HG03378 (cell line): ENCODE measurements around the gene TMEM123.

Experiments used
- ATAC-seq: cut with Tn5 transposase; IDR thresholded peaks from one replicate; pipeline ENCODE4 v1.9.1; 2021; ENCODE audit warnings: mild to moderate bottlenecking, moderate library complexity; ENCODE audit not compliant: unreplicated experiment

Gene TMEM123

DNA sequence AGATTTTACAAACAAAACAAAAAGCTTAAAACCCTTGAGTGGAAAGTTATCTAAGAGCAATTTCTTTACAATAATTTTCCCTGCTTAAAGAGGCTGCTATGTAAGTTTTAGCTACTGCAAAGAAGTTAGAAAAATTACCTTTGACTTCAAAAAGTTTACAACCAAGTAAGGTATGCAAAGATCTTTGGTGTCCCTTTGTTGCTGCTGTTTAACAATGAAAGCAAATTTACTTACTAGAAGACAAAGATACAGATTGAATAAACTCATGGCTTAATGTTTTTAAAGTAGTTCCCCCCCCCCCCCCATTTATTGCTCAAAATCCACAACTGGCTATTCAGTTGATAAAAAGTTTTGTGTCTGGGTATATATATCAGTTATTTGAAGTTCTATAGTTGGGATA is 26.0 kb downstream of the TMEM123 start:
- ATAC-seq, result no peak

DNA sequence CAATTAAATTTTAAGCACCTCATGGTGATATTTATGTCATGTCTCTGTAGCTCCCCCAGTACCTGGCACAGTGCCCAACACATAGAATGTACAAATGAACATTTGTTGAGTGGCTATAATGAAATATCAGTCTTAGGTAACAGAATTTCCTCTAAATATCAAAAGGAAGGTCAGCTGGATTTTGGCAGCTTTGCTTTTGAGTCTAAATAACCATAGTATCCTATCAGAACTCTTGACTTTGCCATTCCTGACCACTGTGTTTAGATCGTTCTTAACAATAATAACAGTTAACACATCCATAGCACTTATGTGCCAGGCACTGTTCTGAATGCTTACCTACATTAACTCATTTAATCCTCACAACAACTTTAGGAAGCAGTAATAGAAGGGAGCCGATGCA is 26.6 kb downstream of the TMEM123 start:
- ATAC-seq, result no peak

DNA sequence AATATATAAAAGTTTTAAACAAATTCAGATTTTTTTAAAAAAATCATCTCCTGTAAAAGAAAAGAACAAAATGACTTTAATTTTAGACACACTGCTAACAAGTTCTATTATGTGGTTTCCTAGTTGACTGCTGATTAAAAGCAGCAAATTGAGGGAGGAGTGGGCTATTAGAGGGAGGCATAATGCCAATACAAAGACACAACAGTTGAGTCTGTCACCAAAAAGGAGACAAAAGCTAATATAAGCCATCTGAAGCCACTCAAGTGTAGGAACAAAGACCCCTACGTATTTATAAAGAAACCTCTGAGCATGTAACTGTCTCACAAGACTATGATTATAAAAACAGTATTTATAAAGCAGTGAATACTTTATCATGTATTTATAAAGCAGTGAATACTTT is 28.6 kb downstream of the TMEM123 start:
- no peak for ATAC-seq

DNA sequence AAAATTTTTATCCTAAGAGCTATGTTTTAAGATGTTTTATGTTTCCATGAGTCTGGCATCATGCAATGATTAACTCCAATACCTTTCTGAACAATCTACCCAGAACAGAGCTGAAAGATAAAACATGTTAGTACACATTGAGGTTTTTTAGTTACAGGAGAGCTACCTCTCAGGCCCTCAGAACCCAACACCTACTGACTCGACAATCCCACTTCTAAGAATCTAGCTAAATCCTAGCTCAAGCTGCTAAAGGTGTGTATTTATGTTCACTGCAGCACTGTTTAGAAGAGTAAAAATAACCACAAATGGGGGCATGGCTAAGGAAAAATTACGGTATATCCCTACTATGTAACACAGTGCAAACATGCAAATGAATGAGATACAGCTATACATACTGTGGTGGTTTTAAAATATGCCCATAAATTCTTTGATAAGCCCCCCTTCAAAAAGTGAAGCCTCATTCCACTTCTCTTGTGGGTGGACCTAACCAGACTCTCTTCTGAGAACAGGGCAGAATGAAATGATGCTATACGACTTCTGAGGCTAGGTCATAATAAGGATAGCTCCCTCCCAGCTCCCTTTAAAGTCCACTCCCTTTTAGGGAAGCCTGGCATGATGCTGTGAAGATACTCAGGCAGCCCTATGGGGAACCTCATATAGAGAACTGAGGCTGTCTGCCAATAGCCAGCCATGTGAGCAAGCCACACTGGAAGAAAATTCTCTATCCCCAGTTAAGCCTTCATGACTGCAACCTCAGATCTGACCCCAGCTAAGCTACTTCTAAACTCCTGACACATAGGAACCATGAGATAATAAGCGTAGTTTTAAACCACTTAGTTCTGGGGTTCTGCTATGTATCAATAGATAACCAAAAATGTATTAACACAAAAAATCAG is 29.5 kb downstream of the TMEM123 start:
- no peak for ATAC-seq

DNA sequence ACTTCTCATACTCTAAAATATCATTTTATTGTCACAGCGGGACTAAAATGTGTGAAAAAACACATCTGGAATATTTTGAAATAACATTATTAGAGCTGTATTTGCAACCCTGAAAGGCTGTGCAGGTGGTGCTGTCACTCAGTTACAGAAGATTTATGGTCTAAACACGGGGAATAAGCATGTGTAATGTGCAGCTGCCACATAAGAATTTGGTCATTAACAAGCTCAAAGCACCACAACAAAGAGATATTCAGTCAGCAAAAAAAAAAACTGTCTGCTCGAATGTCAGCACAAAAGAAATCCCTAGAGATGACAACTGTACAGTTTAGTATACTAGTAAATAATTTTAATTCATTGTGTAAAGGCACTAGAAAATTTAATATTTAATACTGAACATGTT is 31.3 kb downstream of the TMEM123 start:
- no peak for ATAC-seq

DNA sequence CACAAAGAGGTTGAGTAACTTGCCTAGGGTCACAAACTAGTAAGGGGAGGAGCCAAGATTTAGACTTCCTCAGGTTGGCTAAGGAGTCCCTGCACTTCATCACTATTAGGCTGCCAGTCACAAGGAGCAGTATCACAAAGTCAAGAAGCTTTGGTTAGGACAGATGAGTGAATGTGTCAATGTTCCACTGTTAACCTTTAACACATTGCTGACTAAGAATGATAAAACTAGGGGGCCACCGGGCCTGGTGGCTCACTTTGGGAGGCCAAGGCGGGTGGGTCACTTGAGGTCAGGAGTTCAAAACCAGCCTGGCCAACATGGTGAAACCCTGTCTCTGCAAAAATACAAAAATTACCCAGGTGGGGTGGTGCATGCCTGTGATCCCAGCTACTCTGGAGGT is 32.0 kb downstream of the TMEM123 start:
- ATAC-seq, result peak; percentile 96

DNA sequence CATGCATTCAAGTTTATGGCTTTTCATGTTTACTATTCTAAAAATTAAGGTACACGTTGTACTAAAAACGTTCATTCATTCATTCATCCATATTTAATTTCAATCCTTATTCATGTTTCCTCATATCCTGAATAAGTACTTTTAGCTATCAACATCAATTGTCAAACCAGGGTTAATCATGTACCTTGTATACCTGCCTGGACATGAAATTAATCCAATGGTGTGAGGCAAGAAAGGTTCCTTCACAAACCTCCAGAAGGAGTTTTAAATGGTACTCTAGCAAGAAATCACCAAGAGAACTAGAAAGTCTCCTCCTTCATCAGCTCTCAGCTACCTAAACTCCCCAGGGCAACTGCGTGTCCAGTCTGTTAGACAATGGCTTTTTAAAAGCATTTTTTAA is 33.4 kb downstream of the TMEM123 start:
- no peak for ATAC-seq

DNA sequence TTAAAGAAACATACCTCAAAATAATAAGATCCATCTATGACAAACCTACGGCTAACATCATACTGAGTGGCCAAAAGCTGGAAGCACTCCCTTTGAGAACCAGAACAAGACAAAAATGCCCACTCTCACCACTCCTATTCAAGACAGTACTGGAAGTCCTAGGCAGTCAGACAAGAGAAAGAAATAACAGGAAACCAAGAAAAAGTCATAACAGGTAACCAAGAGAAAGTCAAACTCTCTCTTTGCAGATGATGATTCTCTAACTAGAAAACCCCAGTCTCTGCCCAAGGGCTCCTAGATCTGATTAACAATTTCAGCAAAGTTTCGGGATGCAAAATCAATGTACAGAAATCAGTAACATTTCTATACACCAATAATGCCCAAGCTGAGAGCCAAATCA is 35.6 kb downstream of the TMEM123 start:
- ATAC-seq, result no peak

DNA sequence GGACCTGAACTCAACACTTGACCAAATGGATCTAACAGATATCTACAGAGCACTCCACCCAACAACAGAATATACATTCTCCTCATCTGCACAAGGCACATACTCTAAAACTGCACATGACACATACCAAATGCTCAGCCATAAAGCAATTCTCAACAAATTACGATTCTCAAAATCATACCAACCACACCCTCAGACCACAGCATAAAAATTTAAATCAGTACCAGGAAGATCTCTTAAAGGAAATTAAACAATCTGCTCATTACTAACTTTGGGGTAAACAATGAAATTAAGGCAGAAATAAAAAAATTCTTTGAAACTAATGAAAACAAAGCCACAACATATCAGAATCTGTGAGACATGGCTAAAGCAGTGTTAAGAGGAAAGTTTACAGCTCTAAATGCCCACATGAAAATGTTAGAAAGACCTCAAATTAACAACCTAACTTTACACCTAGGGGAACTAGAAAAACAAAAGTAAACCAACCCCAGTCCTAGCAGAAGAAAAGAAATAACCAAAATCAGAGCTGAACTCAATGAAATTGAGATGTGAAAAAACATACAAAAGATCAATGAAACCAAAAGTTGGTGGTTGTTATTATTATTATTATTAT is 37.2 kb downstream of the TMEM123 start:
- ATAC-seq, result no peak

DNA sequence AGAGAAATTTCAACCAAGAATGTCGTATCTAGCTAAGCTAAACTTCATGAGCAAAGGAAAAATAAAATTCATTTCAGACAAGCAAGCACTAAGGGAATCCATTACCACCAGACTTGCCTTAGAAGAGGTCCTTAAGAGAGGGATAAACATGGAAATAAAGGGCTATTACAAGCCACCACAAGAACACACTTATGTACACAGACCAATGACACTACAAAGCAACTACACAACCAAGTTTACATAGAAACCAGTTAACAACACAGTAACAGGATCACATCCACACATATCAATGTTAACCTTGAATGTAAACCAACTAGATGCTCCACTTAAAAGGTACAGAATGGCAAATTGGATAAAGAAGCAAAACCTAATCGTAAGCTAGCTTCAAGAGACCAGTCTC is 38.0 kb downstream of the TMEM123 start:
- ATAC-seq, result no peak

DNA sequence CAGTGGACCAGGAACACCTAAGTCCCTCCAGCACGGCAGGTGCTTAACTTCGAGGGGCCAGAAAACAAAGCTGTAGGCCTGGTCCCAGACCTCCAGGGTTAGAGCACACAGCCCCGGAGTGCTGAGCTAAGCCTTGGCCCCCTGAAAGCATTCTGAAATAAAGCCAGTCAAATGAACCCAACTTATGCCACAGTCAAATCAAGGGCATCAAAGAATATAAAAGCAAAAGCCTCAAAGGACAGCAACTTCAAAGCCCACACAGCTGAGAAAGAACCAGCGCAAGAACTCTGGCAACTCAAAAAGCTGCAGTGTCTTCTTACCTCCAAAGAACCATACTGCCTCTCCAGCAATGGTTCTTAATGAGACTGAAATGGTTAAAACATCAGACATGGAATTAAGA is 39.1 kb downstream of the TMEM123 start:
- ATAC-seq, result no peak

DNA sequence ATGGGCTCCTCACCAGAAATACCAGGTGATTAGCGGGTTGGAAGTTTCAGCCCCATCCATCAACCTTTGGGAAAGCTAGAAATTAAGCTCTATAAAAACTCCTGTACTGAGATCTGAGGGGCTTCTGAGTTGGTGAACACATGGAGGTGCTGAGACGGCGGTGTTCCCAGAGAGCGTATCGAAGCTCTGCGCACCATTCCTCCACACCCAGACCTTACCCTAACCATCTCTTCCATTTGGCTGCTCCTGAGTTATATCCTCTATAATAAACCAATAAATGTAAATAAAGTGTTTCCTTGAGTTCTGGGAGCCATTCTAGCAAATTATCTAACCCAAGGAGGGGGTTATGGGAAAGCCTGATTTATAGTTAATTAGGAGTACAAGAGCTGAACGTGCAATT is 41.4 kb downstream of the TMEM123 start:
- ATAC-seq, result no peak

DNA sequence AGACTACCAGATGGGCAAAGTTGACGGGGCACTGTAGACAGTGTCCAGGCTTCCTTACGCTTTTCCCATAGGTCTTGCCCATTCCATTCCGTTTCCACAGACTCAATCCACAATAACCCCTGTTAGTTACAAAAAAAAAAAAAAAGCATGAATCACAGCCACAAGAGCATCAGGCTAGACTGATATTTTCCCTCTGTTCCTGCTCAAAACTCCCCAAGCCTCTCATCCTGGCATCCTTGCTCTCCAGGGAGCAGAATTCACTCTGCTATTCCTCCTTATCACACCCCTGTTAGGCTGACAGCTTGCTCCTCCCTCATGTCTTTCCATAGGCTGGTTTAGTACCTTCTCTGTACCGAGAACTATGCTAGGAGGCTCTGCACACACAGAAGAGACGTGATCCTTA is 42.2 kb downstream of the TMEM123 start:
- no peak for ATAC-seq

DNA sequence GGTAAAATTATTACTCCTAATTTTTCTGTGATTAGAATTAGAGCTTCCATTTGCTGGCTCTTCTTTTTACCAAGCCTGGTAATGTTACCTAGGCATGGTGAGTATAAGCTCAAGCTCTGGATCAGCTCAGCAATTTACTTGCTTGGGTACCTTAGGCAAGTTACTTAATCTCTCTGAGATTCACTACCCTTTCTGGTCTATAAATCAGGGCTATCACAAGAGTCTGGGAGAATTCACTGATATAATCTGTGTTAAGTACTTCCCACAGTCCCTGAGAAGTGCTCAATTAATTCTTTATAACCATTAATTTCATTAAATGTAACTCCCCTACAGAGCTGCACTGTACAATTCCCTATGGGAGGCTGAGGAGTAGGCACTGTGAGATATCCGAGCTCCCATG is 44.2 kb downstream of the TMEM123 start:
- no peak for ATAC-seq

DNA sequence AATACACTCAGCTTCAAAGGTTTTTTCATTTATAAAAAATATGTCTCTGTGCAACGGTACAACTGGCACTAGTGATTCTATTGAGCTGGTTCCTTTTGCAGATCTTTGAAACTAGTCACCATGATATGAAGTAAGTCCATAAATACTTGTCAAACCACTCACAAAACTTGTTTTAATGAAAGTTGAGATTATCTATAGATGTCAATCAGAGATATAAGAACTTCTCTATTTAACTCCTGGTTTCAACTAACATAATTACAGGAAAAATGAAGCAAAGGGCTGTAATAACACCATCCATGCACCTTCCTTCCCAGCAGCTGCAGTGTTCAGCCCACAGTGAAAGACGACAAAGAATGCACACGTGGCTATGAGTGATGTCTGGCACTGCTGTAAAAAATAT is 44.7 kb downstream of the TMEM123 start:
- no peak for ATAC-seq

DNA sequence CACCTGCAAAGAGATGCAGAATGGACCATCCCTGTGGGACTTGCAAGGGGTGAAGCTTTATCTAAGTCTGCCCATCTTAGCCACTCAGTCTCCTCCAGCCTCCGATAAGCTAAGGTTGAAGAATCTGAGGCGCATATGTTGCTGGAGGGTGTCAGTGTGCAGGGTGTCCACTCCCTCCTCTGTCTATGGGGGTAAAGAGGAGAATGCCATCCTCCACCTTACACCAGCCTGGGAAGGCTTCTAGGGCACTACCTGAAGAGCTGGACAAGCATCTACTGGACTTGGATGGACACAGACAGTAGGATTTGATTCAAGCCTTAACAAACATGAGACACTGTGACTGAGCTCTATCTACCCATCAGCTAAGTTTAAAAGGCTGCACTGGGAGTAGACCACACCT is 46.5 kb downstream of the TMEM123 start:
- ATAC-seq, result no peak

DNA sequence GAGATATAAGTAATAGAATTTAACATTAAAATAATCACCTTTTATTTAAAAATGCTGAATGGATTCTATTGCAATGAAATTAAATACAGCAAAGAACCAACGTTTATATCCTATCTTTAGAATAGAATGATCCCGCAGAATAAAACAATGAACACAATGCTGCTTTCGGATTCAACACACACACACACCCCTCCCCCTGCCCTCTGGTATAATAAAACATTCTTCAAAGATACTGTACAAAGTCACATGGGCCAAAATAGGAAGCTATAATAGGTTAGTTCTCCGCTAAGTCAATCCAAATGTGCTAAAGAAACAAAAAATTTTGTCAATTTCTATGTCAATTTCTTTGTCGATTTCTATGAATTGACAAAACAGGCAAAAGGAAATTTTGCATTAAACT is 47.1 kb downstream of the TMEM123 start:
- ATAC-seq, result no peak

DNA sequence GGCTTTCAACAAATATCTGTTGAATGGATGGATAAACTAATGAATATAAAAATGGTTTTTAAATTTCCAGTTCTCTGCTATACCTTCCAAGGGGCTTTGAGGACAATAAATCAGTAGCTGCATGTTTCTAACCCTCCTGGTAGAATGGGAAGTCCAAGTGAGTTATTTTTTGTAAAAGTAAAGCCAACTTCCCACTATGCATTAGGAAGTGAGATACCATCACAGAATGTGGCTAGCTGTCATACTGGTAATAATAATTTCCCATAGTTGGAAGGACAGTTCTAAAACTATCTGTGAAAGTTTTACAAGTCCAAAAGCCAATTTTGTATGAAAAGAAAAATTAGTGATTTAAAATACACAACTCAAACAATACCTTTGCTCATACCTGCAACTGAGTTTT is 50.0 kb downstream of the TMEM123 start:
- no peak for ATAC-seq

DNA sequence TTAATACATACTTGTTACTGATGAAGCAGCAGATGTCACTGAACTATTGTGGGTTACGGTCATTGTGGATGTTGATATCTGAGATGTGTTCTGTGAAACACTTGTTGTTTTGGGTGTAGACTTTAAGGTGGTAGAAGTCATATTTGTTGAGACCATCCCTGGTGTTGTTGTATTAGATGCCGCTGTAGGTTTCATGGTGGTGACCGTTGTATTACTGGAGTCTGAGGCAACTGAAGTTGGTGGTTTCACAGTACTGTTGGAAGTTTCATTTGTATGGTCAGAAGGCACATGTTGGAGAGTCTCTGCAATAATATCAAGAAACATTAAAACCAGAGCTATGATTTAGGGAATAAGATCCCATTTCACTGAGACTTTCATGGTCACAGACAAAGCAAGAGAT is 50.7 kb downstream of the TMEM123 start:
- ATAC-seq, result no peak

DNA sequence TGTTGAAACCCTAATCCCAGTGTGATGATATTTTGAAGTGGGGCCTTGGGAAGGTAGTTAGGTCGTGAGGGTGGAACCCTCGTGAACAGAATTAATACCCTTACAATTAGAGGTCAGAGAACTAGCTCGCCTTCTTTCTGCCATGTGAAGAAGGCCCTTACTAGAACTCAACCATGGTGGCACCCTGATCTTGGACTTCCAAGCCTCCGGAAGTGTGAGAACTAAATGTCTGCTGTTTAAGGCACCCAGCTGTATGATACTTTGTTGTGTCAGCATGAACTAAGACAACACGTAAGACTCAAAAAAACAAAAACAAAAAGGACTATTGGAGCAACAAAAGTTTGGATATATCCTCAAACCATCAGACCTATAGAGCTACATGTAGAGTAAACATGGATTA is 52.0 kb downstream of the TMEM123 start:
- ATAC-seq, result no peak

DNA sequence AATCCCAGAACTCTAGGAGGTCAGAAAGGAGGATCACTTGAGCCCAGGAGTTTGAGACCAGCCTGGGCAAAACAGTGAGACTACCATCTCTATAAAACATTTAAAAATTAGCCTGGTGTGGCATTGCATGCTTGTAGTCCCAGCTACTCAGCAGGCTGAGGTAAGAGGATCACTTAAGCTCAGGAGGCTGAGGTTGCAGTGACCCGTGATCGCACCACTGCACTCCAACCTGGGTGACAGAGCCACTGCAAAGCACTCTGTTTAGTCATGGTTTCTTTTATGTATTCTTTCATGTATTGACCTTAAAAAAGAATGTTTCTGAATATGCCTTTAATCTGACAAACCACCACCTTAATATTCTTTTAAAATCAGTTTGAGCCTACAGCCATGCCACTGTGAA is 53.4 kb downstream of the TMEM123 start:
- ATAC-seq, result no peak

DNA sequence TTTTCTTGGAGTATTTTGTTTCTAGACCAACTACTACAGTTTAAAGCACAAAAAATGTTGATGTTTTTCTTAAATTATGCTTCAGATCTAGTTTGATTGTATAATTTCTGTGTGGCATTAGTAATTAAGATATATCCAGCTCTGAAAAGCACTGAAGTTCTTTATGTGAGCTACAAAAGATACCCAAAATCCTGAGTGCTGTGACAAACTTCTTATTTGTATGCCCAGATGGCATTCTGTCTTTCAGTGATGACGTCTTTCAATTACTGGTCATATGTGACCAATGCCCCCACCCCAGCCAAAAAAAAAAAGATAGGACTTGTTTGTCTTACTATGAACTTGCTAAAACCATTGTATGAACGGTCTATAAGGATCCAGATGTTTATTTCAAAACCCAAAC is 54.3 kb downstream of the TMEM123 start:
- ATAC-seq, result no peak
